ENCODE data around the gene KRTAP5-3. TPM values are rescaled to one million over a fixed set of nuclear protein-coding genes. Genes with fewer than 3 reads are reported as not detected.

KRTAP5-3 gene
- total RNA-seq, 1 donor from 2014 or later: not detected

GRCh38 chr11:1574238-1574932 is 33.9 kb downstream of the KRTAP5-3 start:
- DNase-seq (ENCODE audit: low read depth): no peak
- peak overlapping the region; percentile 38 for H3K4me3 ChIP-seq (ENCODE audit: low read depth, low read length)
- TF ChIP-seq CTCF (conservative IDR thresholded peaks at IDR 0.05; ENCODE audit: low read depth, low read length): peak; percentile 63

- no peak for TF ChIP-seq CTCF (conservative IDR thresholded peaks at IDR 0.05; ENCODE audit: low read depth, low read length)
- no peak for DNase-seq (ENCODE audit: low read depth)
- peak overlapping the region; percentile 38 for H3K4me3 ChIP-seq (ENCODE audit: low read depth, low read length)
Observed at GRCh38 chr11:1573903-1574237, 34.4 kb downstream of the KRTAP5-3 start.

- TF ChIP-seq CTCF (conservative IDR thresholded peaks at IDR 0.05; ENCODE audit: low read depth, low read length): no peak
- DNase-seq (ENCODE audit: low read depth): no peak
- peak overlapping the region; percentile 55 for H3K4me3 ChIP-seq (ENCODE audit: low read depth, low read length)
Observed at GRCh38 chr11:1573077-1573902, 35.0 kb downstream of the KRTAP5-3 start.

- peak within 1 kb of the TSS; percentile 60 for H3K4me3 ChIP-seq (ENCODE audit: low read depth, low read length)
- no peak for TF ChIP-seq CTCF (conservative IDR thresholded peaks at IDR 0.05; ENCODE audit: low read depth, low read length)
- no peak for DNase-seq (ENCODE audit: low read depth)
Observed at GRCh38 chr11:1572197-1573076, 35.8 kb downstream of the KRTAP5-3 start, which contains the start of gene DUSP8. Gene DUSP8 (minus strand): TSS chr11:1572271. CDS start chr11:1565826, 6,445 bp downstream.

- peak overlapping the region; percentile 60 for H3K4me3 ChIP-seq (ENCODE audit: low read depth, low read length)
- no peak for TF ChIP-seq CTCF (conservative IDR thresholded peaks at IDR 0.05; ENCODE audit: low read depth, low read length)
- DNase-seq (ENCODE audit: low read depth): no peak
Observed at GRCh38 chr11:1571760-1572196, 36.5 kb downstream of the KRTAP5-3 start.

- DNase-seq (ENCODE audit: low read depth): no peak
Observed at GRCh38 chr11:1570896-1571759, 37.1 kb downstream of the KRTAP5-3 start.

More at GRCh38 chr11:1570896-1571759, 37.1 kb downstream of the KRTAP5-3 start:
- TF ChIP-seq CTCF (conservative IDR thresholded peaks at IDR 0.05; ENCODE audit: low read depth, low read length): no peak
- H3K4me3 ChIP-seq (ENCODE audit: low read depth, low read length): peak overlapping the region; percentile 60

Data from epithelial cell of proximal tubule (primary cell).